Breast epithelium (tissue), 4 donors: Measurements from ENCODE around the gene ZNF407. TPM values are rescaled to one million over a fixed set of nuclear protein-coding genes. Genes with fewer than 3 reads are reported as not detected.

ENCODE experiments used
- DNase-seq, 2 donors: peaks; one replicate each; pipeline ENCODE4 v3.0.0-alpha.2; 2019; ENCODE audit warnings: low spot score in 2 of 2
- H3K27ac ChIP-seq, 2 donors: fragments of 200-600 bp; sonication (generic) in 1 of 2; one replicate each; pipeline ENCODE4 v1.5.1; 2016 to 2019; ENCODE audit warnings: mild to moderate bottlenecking in 1 of 2
- H3K27me3 ChIP-seq, 2 donors: fragments of 200-600 bp; sonication (generic) in 1 of 2; one replicate each; pipeline versions ENCODE4 v1.5.1 to v1.6.0; 2017 to 2019; ENCODE audit warnings: control low read depth in 1 of 2, mild to moderate bottlenecking in 1 of 2
- H3K36me3 ChIP-seq: fragments of 200-600 bp; one replicate; pipeline ENCODE4 v1.5.1; 2019
- H3K4me1 ChIP-seq, 2 donors: fragments of 200-600 bp; sonication (generic); one replicate each; pipeline ENCODE4 v1.5.1; 2016 to 2019; ENCODE audit warnings: control low read depth in 1 of 2
- H3K4me3 ChIP-seq, 3 donors: fragments of 200-600 bp; sonication (generic); 1 replicate in 2 of 3; 2 replicates in 1 of 3; pipeline ENCODE4 v1.5.1; 2016 to 2019; ENCODE audit warnings: mild to moderate bottlenecking in 3 of 3, moderate library complexity in 2 of 3
- H3K9me3 ChIP-seq, 2 donors: fragments of 200-600 bp; sonication (generic) in 1 of 2; one replicate each; pipeline ENCODE4 v1.5.1; 2016 to 2019; ENCODE audit warnings: control low read depth in 1 of 2
- CTCF ChIP-seq, 3 donors: fragments of 450-650 bp; IDR thresholded peaks; one replicate each; pipeline ENCODE4 v1.5.1; 2016 to 2017; ENCODE audit warnings: antibody characterized with exemption in 3 of 3, mild to moderate bottlenecking in 3 of 3, moderate library complexity in 3 of 3
- POLR2A ChIP-seq: fragments of 450-650 bp; IDR thresholded peaks from one replicate; pipeline ENCODE4 v1.6.1; 2016; ENCODE audit warnings: antibody characterized with exemption, mild to moderate bottlenecking, moderate library complexity
- POLR2AphosphoS5 ChIP-seq, 3 donors: sonication (generic); formaldehyde crosslinking; IDR thresholded peaks; one replicate each; pipeline ENCODE4 v1.6.1; 2017; ENCODE audit warnings: antibody characterized with exemption in 3 of 3
- intact Hi-C: fragments of 100-400 bp; cut with DNase I; formaldehyde crosslinking; loops from one replicate; pipeline ENCODE4 v1.15.1; 2023; ENCODE audit warnings: low total_unique reads
- total RNA-seq, 3 donors: library from RNA; depleted of rRNA; stranded (reverse); fragments of >200 nt; gene quantifications; one replicate each; pipeline ENCODE4 v1.1.0, GENCODE V29; 2016

The ZNF407 gene
- total RNA-seq, 3 donors from 2014 or later = 14.9 to 30.1 (median 22.3) TPM

- intact Hi-C loops = no loop called here
- TF ChIP-seq POLR2A (no peak), CTCF (IDR thresholded peaks at IDR 0.05) (no peak), POLR2AphosphoS5 (IDR thresholded peaks at IDR 0.05) (no peak)
- no peaks in the 10 kb centered on the region for H3K27me3 ChIP-seq
- H3K4me1 ChIP-seq = no peaks in the 10 kb centered on the region
- no peak for DNase-seq
- no peak overlapping the region for H3K4me3 ChIP-seq
- no peaks in the 10 kb centered on the region for H3K9me3 ChIP-seq
- H3K27ac ChIP-seq = no peak overlapping the region
- H3K36me3 ChIP-seq = no peaks in the 10 kb centered on the region
Observed at GRCh38 chr18:74683573-74683972, 85.9 kb downstream of the ZNF407 start.

GRCh38 chr18:74689251-74689650 is 91.6 kb downstream of the ZNF407 start:
- Histone ChIP-seq H3K27ac (no peak overlapping the region), H3K4me1 (no peaks in the 10 kb centered on the region), H3K4me3 (no peak overlapping the region), H3K36me3 (no peaks in the 10 kb centered on the region), H3K9me3 (no peaks in the 10 kb centered on the region), H3K27me3 (no peaks in the 10 kb centered on the region)
- TF ChIP-seq CTCF (IDR thresholded peaks at IDR 0.05) (no peak), POLR2A (no peak)
- intact Hi-C loops = no loop called here
- DNase-seq = no peak

DNA sequence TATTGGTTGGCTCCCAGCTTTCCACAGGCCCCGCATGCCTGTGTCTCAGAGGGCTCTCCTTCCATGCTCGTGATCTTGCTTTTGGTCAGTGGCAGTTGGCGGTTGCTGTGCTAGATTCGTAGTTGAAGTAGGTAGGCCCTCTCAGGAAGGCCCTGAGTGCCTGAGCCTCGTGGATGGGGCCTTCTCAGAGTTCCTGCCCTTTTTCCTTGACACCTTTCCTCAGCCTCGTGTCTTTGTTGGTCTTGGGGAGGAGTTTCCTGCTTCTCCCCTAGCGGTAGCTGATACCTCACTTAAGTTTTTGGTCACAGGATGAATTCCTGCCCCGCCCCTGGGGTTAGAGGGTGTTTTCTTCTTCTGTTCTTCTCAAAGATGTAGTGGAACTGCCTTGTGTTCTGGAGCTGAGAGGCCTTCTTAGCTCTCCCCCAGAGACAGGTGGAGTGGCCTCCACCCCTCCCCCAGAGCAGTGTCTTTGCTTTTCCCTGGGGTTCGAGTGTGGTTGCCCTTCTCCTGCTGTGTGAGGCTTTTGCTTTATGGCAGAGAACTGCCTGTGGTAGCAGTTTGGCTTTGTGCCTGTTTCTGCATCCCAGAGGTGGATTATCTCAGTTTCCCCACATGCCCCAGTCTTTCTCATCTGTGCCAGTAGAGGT is 94.8 kb downstream of the ZNF407 start:
- no peaks in the 10 kb centered on the region for H3K36me3 ChIP-seq

DNA sequence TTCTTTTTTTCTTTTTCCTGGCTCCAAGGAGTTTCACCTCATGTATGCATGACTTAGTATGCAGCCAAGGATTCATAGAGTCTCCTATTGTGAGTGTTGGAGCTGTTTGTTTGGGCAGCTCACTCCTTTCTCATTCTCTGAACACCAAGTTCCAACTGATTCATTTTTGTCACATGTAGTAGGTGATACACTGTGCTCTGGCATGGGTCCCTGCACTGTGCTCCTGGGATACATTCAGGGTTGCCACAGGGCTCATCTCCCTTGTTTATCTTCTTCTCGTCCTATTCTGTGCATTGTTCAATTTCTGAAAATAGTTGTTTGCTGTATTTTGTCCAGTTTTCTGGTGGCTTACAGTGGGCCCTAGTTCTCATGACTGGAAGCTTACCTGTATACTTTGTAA is 96.8 kb downstream of the ZNF407 start:
- Histone ChIP-seq H3K4me3 (no peak overlapping the region), H3K4me1 (no peaks in the 10 kb centered on the region), H3K27ac (no peak overlapping the region), H3K9me3 (no peaks in the 10 kb centered on the region), H3K27me3 (no peaks in the 10 kb centered on the region), H3K36me3 (no peaks in the 10 kb centered on the region)
- no peak for DNase-seq
- intact Hi-C loops = no loop called here
- TF ChIP-seq POLR2A (no peak), CTCF (IDR thresholded peaks at IDR 0.05) (no peak)

More for the DNA sequence above, 94.8 kb downstream of the ZNF407 start:
- no peak for TF ChIP-seq POLR2A
- TF ChIP-seq CTCF (IDR thresholded peaks at IDR 0.05) = no peak
- TF ChIP-seq POLR2AphosphoS5 (IDR thresholded peaks at IDR 0.05) = no peak
- Histone ChIP-seq H3K9me3 (no peaks in the 10 kb centered on the region), H3K27me3 (no peaks in the 10 kb centered on the region), H3K4me3 (no peak overlapping the region), H3K27ac (no peak overlapping the region), H3K4me1 (no peaks in the 10 kb centered on the region)
- intact Hi-C loops = no loop called here
- DNase-seq = no peak

- H3K4me3 ChIP-seq = no peak overlapping the region
- H3K27me3 ChIP-seq = no peaks in the 10 kb centered on the region
- intact Hi-C loops = no loop called here
- H3K4me1 ChIP-seq = no peaks in the 10 kb centered on the region
- TF ChIP-seq POLR2A (no peak), POLR2AphosphoS5 (IDR thresholded peaks at IDR 0.05) (no peak), CTCF (IDR thresholded peaks at IDR 0.05) (no peak)
- no peaks in the 10 kb centered on the region for H3K36me3 ChIP-seq
- no peak for DNase-seq
- H3K27ac ChIP-seq = no peak overlapping the region
- no peaks in the 10 kb centered on the region for H3K9me3 ChIP-seq
Observed at GRCh38 chr18:74695170-74695569, 97.5 kb downstream of the ZNF407 start.
